ENCODE measurements around the gene ADAMTSL2. TPM values are rescaled to one million over a fixed set of nuclear protein-coding genes. Genes with fewer than 3 reads are reported as not detected.

The ADAMTSL2 gene
- total RNA-seq, 2 donors from 2014 or later, result 13.9 to 16.7 TPM

GRCh38 chr9:133605856-133606707, 71.6 kb downstream of the ADAMTSL2 start:
- intact Hi-C loops (cut with DNase I), result no loop called here
- no peak for DNase-seq
- no peak for ATAC-seq

DNA sequence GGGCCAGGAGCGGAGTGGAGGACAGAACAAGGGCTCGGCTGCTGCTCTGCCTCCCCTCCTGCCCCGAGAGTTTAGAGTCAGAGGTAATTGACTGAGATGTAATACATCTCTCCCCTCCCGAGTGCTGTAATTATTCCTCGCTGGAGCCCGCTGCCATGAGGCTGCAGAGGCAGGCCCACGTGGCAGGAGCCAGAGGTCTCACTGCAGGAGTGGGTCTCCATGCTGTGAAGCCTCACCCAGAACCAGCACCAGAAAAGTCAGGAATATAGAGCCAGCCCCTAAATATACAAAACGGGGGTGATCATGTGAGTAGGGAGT, 72.2 kb downstream of the ADAMTSL2 start:
- no peak for ATAC-seq
- no peak for DNase-seq
- intact Hi-C loops (cut with DNase I), result no loop called here

GRCh38 chr9:133607381-133607780, 72.9 kb downstream of the ADAMTSL2 start:
- DNase-seq (no peak), ATAC-seq (no peak)
- intact Hi-C loops (cut with DNase I), result no loop called here

- no peak for ATAC-seq
- intact Hi-C loops (cut with DNase I), result no loop called here
- no peak for DNase-seq
Observed at GRCh38 chr9:133607976-133608375, 73.5 kb downstream of the ADAMTSL2 start.

GRCh38 chr9:133608382-133608781, 73.9 kb downstream of the ADAMTSL2 start:
- intact Hi-C loops (cut with DNase I), result no loop called here
- DNase-seq, result no peak
- ATAC-seq, result no peak

GRCh38 chr9:133608889-133609288, 74.4 kb downstream of the ADAMTSL2 start:
- DNase-seq, result no peak
- no peak for ATAC-seq
- intact Hi-C loops (cut with DNase I), result no loop called here

DNA sequence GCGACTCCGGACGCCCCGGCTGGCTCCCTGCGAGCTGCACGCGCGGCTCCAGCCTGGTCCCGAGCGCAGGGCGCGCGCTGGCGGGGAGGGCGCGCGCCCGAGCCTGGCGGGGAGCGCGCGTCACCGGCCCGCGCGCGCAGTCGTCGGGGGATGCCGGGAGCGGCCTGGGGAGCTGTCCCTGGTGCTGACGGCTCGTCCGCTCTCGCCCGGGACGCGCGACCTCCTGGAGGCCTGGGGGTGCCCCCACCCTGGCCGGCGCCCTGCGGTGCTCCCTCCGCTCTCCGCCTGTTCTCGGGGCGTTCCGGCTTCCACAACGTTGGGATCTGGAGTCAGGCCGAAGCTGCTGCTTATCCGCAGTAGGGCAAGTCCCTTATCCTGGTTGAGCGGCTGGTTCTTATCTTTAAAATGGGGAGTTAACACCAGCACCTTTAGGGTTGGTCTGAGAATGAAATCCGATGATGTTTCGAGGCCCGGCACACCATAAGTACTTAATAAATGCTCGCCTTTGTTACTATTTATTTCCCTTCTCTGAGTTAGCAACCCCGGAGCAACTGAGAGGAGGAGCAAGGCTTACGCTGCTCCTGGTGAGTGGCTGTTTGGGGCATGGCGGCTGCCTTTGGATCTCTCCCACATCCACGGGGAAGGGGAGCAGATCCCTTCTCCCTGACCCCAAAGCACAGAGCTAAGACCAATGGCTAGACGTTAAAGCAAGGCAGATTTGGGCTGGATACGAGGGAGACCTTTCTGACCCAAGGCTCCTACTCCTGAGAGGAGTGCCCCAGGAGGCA, 75.0 kb downstream of the ADAMTSL2 start, which contains the start of gene FAM163B:
Gene FAM163B (minus strand): TSS at position 79 of the 788 bp plus-strand sequence. CDS start 29,166 bp downstream, outside the sequence.
- intact Hi-C loops (cut with DNase I), result no loop called here
- DNase-seq, result peak; percentile 62
- peak; percentile 86 to 92 for ATAC-seq

- DNase-seq (no peak), ATAC-seq (no peak)
- intact Hi-C loops (cut with DNase I), result no loop called here
Observed at GRCh38 chr9:133610845-133611244, 76.3 kb downstream of the ADAMTSL2 start.

GRCh38 chr9:133612051-133612450, 77.5 kb downstream of the ADAMTSL2 start:
- intact Hi-C loops (cut with DNase I), result no loop called here
- ATAC-seq (no peak), DNase-seq (no peak)

- ATAC-seq (no peak), DNase-seq (no peak)
Observed at GRCh38 chr9:133612816-133613215, 78.3 kb downstream of the ADAMTSL2 start.

DNA sequence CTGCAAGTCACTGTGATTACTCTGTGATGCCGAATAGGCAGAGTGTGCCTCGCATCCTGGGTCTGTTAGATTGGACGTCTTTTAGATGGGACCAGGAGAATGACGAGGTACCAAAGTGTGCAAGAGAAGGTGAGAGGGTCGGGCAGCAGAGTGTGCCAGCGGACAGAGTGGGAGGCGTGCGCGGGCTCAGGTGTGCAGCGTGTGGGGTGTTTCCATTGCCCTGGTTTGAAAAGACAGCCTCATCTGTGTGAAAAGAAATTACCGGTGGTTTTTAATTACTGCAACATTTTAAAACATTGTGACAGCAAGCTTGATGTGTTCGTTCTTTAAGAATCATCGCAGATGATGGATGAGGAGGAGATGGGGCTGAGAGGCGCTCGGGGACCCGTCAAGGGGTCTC, 78.9 kb downstream of the ADAMTSL2 start:
- ATAC-seq (no peak), DNase-seq (no peak)
- intact Hi-C loops (cut with DNase I), result no loop called here

More at GRCh38 chr9:133612816-133613215, 78.3 kb downstream of the ADAMTSL2 start:
- intact Hi-C loops (cut with DNase I), result no loop called here

- intact Hi-C loops (cut with DNase I), result no loop called here
- DNase-seq (no peak), ATAC-seq (no peak)
Observed at GRCh38 chr9:133614056-133614455, 79.6 kb downstream of the ADAMTSL2 start.

DNA sequence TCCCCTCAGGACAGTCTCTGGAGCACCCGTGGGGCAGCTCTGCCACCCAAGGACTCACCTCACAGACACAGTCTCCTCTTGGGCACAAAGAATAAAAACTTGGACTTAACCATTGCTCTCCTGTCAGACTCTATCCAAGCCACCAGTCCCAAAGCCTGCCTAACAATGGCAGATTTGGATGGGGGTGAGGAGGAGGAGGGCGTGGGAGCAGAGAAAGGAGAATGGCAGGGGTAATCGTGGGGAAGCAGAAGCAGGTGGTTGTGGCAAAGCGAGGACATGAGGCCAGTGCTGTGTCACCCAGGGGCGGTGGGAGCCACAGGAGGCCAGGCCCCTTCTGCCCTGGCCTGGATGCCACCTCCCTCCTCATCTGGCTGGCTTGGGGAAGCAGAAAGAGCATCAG, 80.2 kb downstream of the ADAMTSL2 start:
- intact Hi-C loops (cut with DNase I), result no loop called here
- ATAC-seq (no peak), DNase-seq (no peak)

DNA sequence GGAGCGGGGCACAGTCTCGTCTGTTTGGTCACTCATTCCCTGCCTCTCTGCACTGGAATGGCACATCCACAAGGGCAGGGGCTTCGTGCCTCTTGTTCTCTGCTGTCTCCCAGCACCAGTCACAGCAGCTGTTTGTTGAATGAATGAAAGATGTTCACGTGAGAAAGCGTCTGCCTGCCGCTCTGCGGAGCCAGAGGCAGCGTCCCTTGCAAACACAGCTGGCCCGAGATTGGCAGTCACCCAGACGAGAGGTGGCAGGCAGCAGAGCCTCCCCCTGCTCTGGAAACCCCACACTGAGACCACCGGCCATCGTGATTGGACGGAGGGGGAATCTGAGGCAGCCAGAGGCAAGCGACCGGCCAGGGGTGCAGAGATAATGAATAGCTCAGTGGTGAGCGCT, 80.7 kb downstream of the ADAMTSL2 start:
- ATAC-seq (no peak), DNase-seq (no peak)
- intact Hi-C loops (cut with DNase I), result no loop called here

DNA sequence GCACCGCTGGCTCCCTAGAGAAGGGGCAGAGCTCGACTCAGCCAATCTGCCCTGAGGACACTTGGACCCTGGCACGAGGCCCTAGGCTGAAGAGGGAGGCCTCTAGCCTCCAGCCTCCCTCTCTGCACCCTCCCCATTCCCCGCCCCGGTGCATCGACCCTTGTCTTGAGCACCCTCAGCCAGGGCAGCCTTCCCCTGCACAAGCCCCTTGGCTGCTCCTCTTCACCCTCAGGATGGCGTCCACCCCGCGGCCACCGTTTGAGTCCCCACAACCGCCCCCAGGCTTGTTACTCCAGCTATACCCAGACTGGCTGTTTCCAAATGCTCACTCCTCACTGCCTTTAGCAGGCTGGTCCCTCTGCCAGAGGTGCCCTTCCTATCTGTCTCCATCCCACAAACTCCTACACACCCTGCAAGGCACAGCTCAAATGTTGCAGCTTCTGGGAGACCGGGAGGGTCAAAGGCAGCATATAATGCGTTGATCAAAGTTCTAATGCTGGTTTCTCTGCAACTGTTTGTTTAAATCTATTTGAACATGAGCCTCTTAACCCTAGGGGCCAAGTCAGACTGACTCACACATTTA, 81.2 kb downstream of the ADAMTSL2 start:
- ATAC-seq (no peak), DNase-seq (no peak)
- intact Hi-C loops (cut with DNase I), result no loop called here

DNA sequence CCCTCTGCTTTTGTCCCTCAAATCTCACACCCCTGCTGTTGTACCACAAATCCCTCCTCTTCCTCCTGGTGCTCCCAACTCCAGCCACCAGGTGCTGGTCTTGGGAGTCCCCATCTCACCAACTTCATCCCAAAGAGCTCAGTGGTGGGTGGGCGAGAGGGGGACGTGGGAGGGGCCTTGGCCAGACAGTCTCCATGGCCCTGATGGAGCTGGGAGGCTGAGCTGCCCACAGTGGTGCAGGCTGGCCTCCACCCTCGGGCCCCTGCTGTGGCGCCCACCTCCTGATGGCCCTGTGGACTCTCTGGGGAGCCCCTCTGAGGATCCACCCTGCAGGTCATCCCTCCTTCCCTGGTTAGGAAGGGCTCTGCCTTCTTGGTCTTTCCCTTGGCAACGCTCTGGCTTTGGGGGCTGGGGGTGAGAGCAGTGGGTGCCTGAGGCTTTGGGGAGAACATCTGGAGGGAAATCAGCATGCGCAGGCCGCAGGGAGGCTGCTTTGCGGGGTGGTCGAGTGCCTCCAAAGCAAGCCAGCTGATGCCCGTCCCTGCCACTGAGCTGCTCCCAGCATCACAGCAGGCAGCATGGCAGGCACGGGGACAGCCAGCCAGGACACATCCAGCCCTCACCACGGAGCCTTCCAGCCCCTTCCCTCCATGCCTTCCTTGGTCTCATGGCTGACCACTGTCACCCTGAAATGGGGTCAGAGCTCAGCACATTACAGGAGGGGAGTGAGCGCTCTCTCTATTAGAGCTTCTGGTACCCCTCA, 82.3 kb downstream of the ADAMTSL2 start:
- ATAC-seq (no peak), DNase-seq (no peak)
- intact Hi-C loops (cut with DNase I), result no loop called here

DNA sequence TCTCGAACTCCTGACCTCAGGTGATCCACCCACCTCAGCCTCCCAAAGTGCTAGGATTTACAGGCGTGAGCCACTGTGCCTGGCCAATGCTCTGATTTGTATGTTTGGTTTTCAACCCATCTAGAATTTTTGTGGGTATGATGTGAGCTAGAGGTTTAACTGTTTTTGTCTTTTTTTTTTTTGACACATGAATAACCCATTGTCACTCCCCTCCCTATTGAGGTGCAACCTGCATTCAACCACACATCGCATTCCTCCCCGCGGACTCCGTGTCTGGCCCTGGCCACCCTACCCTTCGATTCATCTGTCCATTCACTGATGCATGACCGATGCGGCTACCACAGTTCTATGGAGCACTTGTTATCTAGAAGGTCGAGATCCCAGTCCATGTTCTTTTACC, 84.2 kb downstream of the ADAMTSL2 start:
- DNase-seq, result no peak
- intact Hi-C loops (cut with DNase I), result no loop called here
- ATAC-seq, result no peak

DNA sequence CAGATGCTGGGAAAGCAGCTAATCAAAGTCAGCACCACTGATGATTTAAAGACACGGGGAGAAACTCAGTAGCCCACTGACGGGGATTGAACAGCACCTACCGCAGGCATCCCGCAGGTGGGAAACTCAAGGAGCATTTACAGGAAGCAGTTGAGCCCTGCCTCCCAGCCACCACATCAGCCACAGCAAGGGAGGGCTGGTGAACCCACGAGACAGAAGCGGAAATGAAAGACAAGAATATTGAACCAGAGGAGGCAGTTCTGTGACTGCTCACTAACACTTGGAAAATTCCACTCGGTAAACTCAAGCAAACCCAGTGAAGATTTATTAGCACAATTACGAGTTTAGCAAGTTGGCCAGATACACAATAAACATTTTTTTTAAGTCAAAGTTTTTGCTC, 85.3 kb downstream of the ADAMTSL2 start:
- intact Hi-C loops (cut with DNase I), result no loop called here
- no peak for ATAC-seq
- DNase-seq, result no peak

DNA sequence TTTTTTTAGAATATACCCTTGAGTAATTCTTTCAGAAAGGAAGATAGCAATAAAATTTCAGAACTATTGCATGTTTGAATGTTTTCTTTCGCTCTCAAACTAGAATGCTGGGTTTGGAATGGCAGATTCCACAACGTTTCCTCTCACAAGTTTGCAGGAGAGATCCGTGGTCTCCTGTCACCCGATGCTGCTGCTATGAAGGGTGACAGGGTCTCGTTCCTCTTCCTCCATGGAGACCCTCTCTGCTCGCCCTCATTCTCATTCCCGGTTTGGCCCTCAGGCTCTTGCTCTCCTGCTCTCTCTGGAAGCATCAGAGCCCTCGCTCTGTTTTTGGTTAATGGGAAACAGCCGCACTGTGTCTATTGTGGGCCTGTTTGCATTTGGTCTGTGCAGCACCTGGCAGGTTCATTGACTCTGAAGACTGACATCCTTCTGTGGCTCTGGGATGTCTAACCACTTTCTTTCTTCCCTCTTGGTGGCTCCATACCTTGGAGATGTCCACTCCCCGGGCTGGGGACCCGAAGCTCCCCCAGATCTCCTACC, 87.3 kb downstream of the ADAMTSL2 start:
- DNase-seq (no peak), ATAC-seq (no peak)
- intact Hi-C loops (cut with DNase I), result no loop called here

All from left cardiac atrium (tissue), 4 donors.